DND-41 (cell line): ENCODE results near the gene SOX11.

Source experiments
- CTCF ChIP-seq: IDR thresholded peaks from 2 replicates; pipeline ENCODE4 v1.5.1; 2012; ENCODE audit warnings: borderline replicate concordance, low read length, moderate library complexity, mild to moderate bottlenecking; ENCODE audit not compliant: poor library complexity, severe bottlenecking; ENCODE audit errors: extremely low read depth
- EZH2 ChIP-seq: IDR thresholded peaks from 3 replicates; pipeline ENCODE4 v1.6.1; 2012; ENCODE audit warnings: borderline replicate concordance, low read depth, mild to moderate bottlenecking, moderate library complexity, low read length, inconsistent platforms; ENCODE audit not compliant: severe bottlenecking

- TF ChIP-seq CTCF (no peak), EZH2 (no peak)
These were observed 1.4 kb downstream of the SOX11 start for GRCh38 chr2:5693287-5694201.
